ELF-1 (cell line): ENCODE data around the gene DNASE1L2.

ENCODE experiments used
- DNase-seq: peaks from one replicate; pipeline ENCODE4 v3.0.0-alpha.2; 2016; ENCODE audit warnings: low read depth, low spot score

Gene DNASE1L2

DNA sequence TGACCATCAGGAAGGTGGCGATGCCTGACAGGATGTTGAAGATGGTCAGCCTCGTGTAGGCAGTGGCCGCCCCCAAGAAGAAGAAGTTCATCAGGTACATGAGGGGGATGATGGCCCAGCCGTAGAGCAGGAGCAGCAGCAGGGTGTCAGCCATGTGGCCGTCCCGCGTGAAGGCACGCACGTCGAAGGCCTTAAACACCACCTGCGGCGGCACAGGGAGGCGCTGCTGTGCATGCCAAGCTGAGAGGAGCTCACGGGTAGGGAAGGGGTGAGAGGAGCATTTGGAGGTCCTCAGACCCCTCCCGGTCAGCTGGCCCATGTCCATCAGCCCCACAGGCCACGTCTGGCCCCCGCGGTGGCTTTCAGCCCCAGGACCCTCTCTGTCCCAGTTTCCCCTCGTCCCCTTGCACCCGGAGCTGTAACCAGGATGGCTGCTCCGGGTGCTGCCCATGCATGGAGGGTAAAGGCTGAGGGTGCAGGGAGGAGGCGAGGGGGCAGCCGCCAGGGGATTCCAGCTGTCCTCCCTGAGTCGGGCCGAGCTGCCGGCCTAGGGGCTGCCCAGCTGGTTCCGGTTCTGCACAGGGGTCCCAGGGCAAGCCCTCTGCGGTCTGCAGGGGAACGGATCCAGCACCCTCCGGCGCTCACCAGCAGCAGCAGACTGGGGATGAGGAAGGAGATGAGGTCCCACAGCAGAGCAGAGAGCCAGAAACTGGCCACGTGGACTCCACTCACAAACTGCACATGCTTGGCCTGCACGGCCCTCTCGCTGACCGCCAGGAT, 48.7 kb downstream of the DNASE1L2 start:
- DNase-seq = no peak

DNA sequence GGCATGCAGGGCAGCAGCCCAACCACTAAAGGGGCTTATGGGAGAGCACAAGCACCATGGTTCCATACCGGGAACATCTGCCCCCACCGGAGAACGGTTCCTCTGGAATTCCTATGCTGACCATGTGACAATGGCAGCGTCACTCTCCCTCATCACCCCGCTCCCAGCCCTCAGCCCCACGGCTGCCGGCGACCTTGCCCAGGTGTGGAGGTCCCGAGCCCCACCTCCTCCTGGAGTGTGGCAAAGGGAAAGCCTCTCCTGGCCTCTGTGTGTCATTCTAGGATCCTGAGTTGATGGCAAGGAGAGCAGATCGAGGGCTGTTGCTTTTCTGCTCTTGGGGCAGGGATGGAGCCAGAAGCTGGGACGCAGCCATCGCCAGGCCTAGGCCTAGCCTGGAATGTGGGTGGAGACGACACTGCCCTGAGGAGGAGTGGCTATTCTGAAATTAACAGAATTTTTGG, 49.5 kb downstream of the DNASE1L2 start:
- DNase-seq = peak; percentile 19

- DNase-seq = no peak
These were observed 50.3 kb downstream of the DNASE1L2 start for GRCh38 chr16:2286550-2286949.

- no peak for DNase-seq
These were observed 51.8 kb downstream of the DNASE1L2 start for GRCh38 chr16:2287916-2288547.
